Neural progenitor cell (in vitro differentiated cells): Measurements from ENCODE around the gene DPT.

ENCODE experiments used
- CTCF ChIP-seq: fragments of 200-600 bp; sonication (generic); IDR thresholded peaks from 2 replicates; pipeline ENCODE4 v1.5.1; 2017; ENCODE audit warnings: antibody characterized with exemption, mild to moderate bottlenecking
- EZH2 ChIP-seq: fragments of 200-600 bp; sonication (generic); IDR thresholded peaks from 2 replicates; pipeline ENCODE4 v1.6.1; 2017; ENCODE audit warnings: antibody characterized with exemption, mild to moderate bottlenecking, moderate library complexity
- EZH2phosphoT487 ChIP-seq: fragments of 200-600 bp; sonication (generic); IDR thresholded peaks from 2 replicates; pipeline ENCODE4 v1.6.1; 2017; ENCODE audit warnings: antibody characterized with exemption

- TF ChIP-seq CTCF (no peak), EZH2 (no peak), EZH2phosphoT487 (no peak)
These were observed 75.4 kb downstream of the DPT start for GRCh38 chr1:168653567-168653966.
